Colonic mucosa (tissue), 4 donors: ENCODE data around the gene SOS2. TPM values are rescaled to one million over a fixed set of nuclear protein-coding genes. Genes with fewer than 3 reads are reported as not detected.

Source experiments
- DNase-seq: peaks from one replicate; pipeline ENCODE4 v3.0.0-alpha.2; 2020
- H3K27ac ChIP-seq: fragments of 200-600 bp; one replicate; pipeline ENCODE4 v1.8.0; 2021
- H3K27me3 ChIP-seq: fragments of 200-600 bp; one replicate; pipeline ENCODE4 v1.8.0; 2021
- H3K36me3 ChIP-seq: fragments of 200-600 bp; one replicate; pipeline ENCODE4 v1.8.0; 2021
- H3K4me1 ChIP-seq: fragments of 200-600 bp; one replicate; pipeline ENCODE4 v1.8.0; 2021; ENCODE audit warnings: mild to moderate bottlenecking
- H3K4me3 ChIP-seq: fragments of 200-600 bp; one replicate; pipeline ENCODE4 v1.8.0; 2021
- H3K9ac ChIP-seq, 2 donors: one replicate each; pipeline ENCODE4 v1.7.0; 2013; ENCODE audit warnings: control low read depth in 2 of 2, low read depth in 2 of 2, low read length in 2 of 2
- H3K9me3 ChIP-seq: fragments of 200-600 bp; one replicate; pipeline ENCODE4 v1.8.0; 2021
- CTCF ChIP-seq: fragments of 200-600 bp; IDR thresholded peaks from one replicate; pipeline ENCODE4 v1.8.0; 2022; ENCODE audit warnings: antibody characterized with exemption, mild to moderate bottlenecking
- intact Hi-C: fragments of 100-400 bp; cut with DNase I; formaldehyde crosslinking; loops from one replicate; pipeline ENCODE4 v1.14.1; 2022
- total RNA-seq, 2 donors: library from RNA; stranded (reverse); fragmentation: NEBNext Ultra II Directional in 1 of 2; extraction: Animal tissue kit (Norgen Biotek cat#: 25700) in 1 of 2; gene quantifications; one replicate each; pipeline ENCODE4 v1.2.1, GENCODE V29; 2021
- donor health status: healthy.
- donor health status: DM: no; HTN: no; CAD: no.
- donor health status: DM: no; HTN: no; CAD: no.

The SOS2 gene
- total RNA-seq, 2 donors from 2014 or later, result 20.3 to 43.7 TPM

DNA sequence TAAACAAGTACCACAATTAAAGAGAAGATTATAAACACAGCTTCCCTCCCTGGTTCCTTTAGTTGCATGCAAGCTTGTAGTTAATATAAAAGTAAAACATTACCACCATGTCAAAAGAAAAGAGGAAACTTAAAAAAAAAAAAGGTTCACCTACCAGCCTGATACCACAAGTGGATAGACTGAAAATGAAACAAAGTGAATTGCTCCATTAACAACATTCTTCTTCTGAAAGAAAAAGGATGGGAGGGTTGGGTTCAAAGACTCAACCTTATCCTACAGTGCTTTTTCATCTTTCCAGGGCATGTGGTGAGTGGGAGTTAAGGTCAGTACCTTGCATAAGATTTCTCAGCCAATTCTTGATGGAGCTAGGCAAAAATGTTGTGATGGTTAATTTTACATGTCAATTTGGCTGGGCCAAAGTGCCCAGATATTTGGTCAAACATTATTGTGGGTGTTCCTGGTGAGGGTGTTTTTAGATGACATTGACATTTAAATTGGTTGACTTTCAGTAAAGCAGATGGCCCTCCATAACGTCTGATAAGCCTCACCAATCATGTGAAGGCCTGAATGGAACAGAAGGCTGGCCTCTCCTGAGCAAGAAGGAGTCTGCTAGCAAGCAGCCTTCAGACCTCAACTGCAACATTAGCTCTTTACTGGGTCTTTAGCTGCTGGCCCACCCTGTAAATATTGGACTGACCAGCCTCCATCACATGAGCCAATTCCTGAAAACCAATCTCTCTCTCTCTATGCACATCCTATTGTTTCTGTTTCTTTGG, 143.8 kb downstream of the SOS2 start:
- TF ChIP-seq CTCF, result no peak
- no peaks in the 10 kb centered on the region for H3K27me3 ChIP-seq
- intact Hi-C loops, result no loop called here
- H3K4me3 ChIP-seq, result no peak overlapping the region
- DNase-seq, result no peak
- H3K36me3 ChIP-seq, result no peaks in the 10 kb centered on the region
- no peak overlapping the region for H3K9ac ChIP-seq
- no peaks in the 10 kb centered on the region for H3K9me3 ChIP-seq
- no peaks in the 10 kb centered on the region for H3K4me1 ChIP-seq
- H3K27ac ChIP-seq, result peak overlapping the region; percentile 26

DNA sequence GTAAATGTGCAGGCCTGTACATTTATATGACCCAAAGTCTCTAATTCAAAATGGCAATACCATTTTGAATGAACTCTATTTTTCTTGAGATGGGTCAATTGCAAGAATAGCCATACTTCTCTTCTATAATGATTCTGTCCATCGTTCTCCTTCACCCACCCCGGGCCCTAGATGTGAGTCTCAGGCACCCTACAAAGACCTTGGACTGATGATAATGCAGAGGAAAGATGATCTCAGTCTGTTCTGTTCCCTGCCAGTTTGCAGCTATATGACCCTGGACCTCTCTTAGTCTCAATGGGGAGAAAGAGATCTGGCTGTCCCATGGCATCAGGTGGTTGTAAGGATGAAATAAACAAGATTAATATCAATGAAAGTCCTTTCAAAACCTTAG, 145.1 kb downstream of the SOS2 start:
- no peak overlapping the region for H3K27ac ChIP-seq
- intact Hi-C loops, result no loop called here
- no peak for DNase-seq

GRCh38 chr14:50085570-50086320, 145.6 kb downstream of the SOS2 start:
- no peak for DNase-seq
- H3K4me1 ChIP-seq, result no peaks in the 10 kb centered on the region
- no peak overlapping the region for H3K27ac ChIP-seq
- TF ChIP-seq CTCF, result no peak
- H3K27me3 ChIP-seq, result no peaks in the 10 kb centered on the region
- no peaks in the 10 kb centered on the region for H3K36me3 ChIP-seq
- H3K9me3 ChIP-seq, result no peaks in the 10 kb centered on the region
- intact Hi-C loops, result no loop called here
- no peak overlapping the region for H3K4me3 ChIP-seq
- H3K9ac ChIP-seq, result no peak overlapping the region

More for the DNA sequence above, 145.1 kb downstream of the SOS2 start:
- Histone ChIP-seq H3K4me1 (no peaks in the 10 kb centered on the region), H3K36me3 (no peaks in the 10 kb centered on the region), H3K9me3 (no peaks in the 10 kb centered on the region), H3K27me3 (no peaks in the 10 kb centered on the region), H3K9ac (no peak overlapping the region), H3K4me3 (no peak overlapping the region)
- no peak for TF ChIP-seq CTCF

- H3K4me3 ChIP-seq, result no peak overlapping the region
- TF ChIP-seq CTCF, result no peak
- H3K27ac ChIP-seq, result no peak overlapping the region
- DNase-seq, result peak; percentile 16
- no peaks in the 10 kb centered on the region for H3K4me1 ChIP-seq
- H3K9ac ChIP-seq, result no peak overlapping the region
- H3K27me3 ChIP-seq, result no peaks in the 10 kb centered on the region
- no peaks in the 10 kb centered on the region for H3K9me3 ChIP-seq
- intact Hi-C loops, result no loop called here
- no peaks in the 10 kb centered on the region for H3K36me3 ChIP-seq
Observed at GRCh38 chr14:50084666-50085065, 146.7 kb downstream of the SOS2 start.

DNA sequence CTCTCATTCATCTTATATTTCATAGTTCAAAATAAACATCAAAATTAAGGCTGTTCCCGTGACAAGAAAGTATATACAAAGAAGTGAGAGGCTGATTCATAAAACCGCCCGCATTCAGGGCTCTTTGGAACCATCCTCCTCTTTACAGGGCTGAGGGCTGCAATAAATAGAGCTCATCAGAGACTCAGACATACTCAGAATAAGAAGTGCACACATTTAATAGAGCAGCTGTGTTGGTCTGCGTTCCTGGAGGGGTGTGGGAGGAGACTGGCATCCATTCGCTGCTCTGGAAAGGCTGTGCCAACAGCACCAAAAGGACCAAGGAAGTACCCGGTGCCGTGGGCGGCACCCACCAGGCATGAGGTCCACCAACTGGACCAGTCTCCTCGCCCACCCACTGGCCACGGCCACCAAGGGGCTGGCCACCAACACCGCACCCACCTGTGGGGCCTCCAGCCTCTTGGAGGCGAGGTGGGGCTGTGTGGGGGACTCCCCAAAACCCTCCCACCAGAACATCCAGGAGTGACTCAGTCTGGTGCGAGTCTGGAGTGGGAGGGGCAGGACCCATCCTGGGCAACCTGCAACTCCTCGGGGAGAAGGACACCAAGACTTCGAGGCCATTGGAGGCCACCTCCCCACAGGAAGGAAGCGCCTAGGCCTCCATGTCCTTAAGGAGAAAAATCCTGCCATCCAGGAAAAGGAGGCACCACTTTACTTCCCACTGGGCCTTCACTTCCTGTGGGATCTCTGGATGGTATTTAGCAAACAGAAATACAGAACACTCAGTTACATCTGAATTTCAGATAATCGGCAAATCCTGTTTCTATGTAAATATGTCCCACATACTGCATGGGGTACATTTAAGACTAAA, 147.7 kb downstream of the SOS2 start:
- Histone ChIP-seq H3K4me3 (no peak overlapping the region), H3K9me3 (no peaks in the 10 kb centered on the region), H3K36me3 (no peaks in the 10 kb centered on the region), H3K4me1 (no peaks in the 10 kb centered on the region), H3K27me3 (no peaks in the 10 kb centered on the region), H3K27ac (peak overlapping the region; percentile 62), H3K9ac (no peak overlapping the region)
- TF ChIP-seq CTCF, result no peak
- DNase-seq, result peak; percentile 17
- intact Hi-C loops, result no loop called here
